ENCODE measurements around the gene CD58.

The CD58 gene

DNA sequence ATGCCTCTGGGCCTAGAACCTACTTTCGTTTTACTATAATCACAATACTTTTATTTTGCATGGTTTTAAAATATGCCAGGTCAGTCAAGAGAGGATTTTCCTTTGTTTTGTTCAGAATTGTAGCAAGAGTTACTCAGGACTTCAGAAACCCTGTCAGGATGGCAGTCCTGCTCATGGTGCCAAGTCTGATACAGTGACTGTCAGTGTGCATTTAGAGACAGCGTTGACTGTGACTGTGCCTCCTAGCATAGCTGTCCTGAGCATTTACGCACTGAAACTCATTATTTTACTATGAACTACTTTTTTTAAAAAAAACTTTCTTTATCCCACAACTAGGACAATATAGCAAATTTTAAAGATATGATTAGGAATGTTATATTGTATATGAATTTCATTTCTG, 23.2 kb upstream of the CD58 start:
- in situ Hi-C loops (cut with MboI; ENCODE audit: low sequenced_read_pairs): loop anchor here (25.0 kb wide), 2 partner anchors 457 to 468 kb away; partner anchors contain the start of gene TTF2

DNA sequence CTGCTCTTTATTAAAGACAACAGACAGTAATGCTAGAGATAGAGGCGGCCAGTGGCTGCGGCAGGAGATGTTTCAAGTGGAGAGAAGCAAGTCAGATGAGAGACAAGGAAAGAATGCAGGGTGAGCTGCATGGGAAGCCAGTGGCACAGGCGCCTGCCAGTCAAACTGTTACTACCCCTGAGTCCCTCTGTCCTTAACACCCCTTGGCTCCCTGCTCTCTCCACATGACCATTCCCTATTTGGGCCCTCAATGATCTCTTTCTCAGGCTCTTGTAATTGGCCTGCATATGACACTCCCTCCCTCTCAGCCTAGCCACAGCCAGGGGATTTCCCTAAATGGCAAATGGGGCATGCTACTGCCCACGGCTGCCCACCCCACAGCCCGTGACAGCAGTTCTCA, 22.6 kb upstream of the CD58 start:
- in situ Hi-C loops (cut with MboI; ENCODE audit: low sequenced_read_pairs): loop anchor here (25.0 kb wide), 2 partner anchors 456 to 469 kb away; partner anchors contain the start of gene TTF2

DNA sequence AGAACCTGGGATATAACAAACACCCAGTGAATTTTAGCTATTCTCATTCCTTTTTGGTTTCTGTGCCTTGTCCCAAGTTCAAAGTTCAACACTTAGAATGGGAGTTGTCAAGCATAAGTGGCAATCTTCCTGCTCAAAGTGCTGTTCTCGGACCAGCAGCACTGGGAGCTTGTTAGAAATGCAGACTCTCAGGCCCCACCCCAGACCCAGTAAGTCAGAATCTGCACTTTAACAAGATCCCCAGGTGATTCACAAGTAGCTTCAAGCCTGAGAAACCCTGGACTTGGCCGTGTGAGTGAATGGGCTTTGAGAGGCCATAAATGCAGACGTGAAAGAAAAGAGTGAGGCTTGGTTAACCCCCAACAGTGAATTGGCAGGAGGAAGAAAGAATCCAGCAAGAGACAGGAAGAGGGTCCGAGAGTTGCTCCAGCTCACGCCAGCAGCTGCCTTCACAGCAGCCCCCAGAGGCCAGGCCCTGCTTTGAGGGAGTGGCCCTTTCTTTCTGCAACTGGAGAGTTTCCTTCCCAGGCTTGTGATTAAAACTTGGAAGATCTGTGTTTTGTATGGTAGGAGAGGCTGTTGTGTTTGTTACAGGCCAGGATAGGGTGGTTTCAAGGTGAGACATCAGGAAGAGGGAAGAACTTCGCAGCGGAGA, 21.3 kb upstream of the CD58 start:
- in situ Hi-C loops (cut with MboI; ENCODE audit: low sequenced_read_pairs): loop anchor here (25.0 kb wide), 2 partner anchors 455 to 470 kb away; partner anchors contain the start of gene TTF2

DNA sequence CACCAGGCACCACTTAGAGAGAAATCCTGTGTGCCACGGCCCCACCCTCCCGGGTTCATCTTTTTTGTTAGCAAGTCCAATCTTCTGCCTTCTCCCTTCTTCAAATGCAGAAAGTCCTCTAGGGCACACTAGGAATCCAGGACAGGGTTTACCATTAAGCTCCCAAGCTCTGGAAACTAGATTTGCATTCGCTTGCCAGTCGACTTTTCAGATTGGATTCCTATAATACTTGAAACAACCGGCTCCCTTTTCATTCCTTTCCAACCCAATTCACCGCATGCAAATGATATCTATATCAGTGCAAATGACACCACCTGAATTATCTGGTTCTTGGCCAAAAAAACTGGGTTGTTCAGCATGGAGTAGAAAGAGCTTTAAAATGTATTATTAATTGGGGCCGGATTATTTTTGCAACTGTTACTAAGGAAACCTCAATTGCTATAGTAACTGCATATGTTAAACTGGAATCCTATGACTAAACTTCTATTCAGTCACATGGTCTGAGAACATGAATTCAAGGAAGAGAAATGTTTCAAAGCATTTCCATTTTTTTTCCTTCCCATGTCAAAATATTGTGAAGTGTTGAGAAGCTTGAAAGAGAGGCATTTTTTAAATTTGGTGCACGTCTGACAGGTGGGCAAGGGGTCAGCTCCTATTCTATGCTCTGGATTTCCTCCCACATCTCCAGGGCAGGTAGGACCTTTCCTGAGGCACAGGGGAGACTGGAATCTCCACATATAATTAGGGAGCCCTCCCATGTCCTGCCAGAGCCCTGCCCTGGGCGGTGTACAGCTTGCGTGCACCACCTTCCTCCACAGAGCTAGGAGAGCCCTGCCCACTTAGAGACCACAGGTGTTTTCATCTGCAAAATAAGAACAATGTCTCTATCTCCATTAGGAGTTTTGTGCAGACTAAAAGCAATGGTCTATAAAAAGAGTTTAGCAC, 20.5 kb upstream of the CD58 start:
- in situ Hi-C loops (cut with MboI; ENCODE audit: low sequenced_read_pairs): loop anchor here (25.0 kb wide), 2 partner anchors 454 to 471 kb away; partner anchors contain the start of gene TTF2

DNA sequence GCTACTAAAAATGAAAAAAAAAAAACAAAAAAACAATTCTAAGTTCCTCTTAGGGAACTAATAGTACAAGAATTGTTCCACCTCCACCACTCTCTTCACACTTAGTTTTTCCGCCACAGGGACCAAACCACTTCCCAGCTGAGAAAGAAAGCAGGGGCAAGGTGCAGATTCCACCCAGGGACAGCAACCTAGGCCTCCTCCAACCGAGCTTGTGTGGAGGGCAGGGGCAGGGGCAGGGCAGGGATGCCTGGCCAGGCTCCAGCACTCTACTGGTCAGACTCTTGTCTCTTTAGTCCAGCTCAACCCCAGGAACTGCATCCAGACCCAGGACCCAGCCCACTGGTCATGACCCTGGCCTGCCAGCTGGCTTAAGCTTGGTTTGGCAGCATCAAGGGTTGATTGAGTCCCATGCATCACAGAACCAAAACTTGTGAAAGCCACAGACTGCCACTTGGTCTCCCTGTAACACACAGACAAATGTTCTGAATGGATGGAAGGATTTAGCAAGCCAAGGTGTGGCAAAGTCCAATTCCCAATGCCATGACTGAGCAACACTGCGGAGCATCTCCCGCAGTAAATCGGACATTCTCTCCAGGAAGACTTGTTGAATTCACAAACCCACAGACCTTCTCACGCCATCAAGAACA, 19.7 kb upstream of the CD58 start:
- in situ Hi-C loops (cut with MboI; ENCODE audit: low sequenced_read_pairs): loop anchor here (25.0 kb wide), 2 partner anchors 453 to 472 kb away; partner anchors contain the start of gene TTF2

DNA sequence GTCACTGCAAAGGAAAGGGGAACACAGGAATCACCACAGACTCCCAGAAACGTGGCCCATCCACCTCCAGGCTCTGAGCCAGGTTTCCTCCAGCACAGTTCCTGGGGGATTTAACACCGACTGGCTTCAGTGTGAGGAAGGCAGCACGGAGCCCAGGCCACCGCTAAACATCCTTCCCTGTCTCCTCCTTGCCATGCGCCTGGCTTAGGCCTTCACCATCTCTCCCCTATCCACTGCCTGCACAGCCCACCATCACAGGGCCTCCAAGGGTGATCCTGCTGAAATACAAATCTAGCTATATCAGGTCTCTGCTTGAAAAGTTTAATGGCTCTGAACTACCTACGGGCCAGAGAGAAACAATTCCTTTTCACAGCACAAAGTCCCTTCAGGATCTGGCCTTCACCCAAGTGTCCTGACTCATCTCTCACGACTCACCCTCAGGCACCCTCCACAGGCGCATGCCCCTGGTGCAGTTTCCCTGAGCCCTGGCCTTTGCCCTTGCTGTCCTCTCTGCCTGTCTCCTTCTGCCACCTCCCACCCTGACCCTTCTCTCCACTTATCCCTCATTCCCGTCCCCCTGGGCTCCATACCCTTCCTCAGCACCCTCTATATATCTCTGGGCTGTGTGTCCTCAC, 18.4 kb upstream of the CD58 start:
- in situ Hi-C loops (cut with MboI; ENCODE audit: low sequenced_read_pairs): loop anchor here (25.0 kb wide), 2 partner anchors 452 to 473 kb away; partner anchors contain the start of gene TTF2

GRCh38 chr1:116587501-116588227, 16.8 kb upstream of the CD58 start:
- in situ Hi-C loops (cut with MboI; ENCODE audit: low sequenced_read_pairs): loop anchor here (25.0 kb wide), 2 partner anchors 450 to 475 kb away; partner anchors contain the start of gene TTF2

GRCh38 chr1:116586741-116587143, 15.9 kb upstream of the CD58 start:
- in situ Hi-C loops (cut with MboI; ENCODE audit: low sequenced_read_pairs): loop anchor here (25.0 kb wide), 2 partner anchors 449 to 476 kb away; partner anchors contain the start of gene TTF2

DNA sequence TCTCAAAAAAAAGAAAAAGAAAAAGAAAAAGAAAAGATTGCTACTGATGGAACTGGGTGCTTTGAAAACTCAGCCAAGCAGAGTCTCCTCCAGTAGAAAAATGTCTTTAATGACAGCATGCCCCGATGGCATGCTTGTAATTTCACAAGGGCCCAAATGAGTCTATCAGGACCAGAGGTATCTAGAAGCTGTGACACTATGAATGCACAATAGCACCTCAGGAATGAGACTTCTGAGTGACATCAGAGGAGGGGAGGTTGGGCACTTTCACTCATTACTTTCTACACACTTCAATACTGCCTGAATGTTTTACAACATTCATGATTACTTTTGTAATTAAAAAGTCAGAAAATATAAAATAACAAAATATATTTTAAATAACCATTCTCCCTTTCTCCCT, 15.1 kb upstream of the CD58 start:
- in situ Hi-C loops (cut with MboI; ENCODE audit: low sequenced_read_pairs): loop anchor here (25.0 kb wide), 2 partner anchors 449 to 476 kb away; partner anchors contain the start of gene TTF2

GRCh38 chr1:116581323-116581885, 10.6 kb upstream of the CD58 start:
- in situ Hi-C loops (cut with MboI; ENCODE audit: low sequenced_read_pairs): loop anchor here (25.0 kb wide), 2 partner anchors 444 to 481 kb away; partner anchors contain the start of gene TTF2

GRCh38 chr1:116580446-116581322, 9.9 kb upstream of the CD58 start:
- in situ Hi-C loops (cut with MboI; ENCODE audit: low sequenced_read_pairs): loop anchor here (25.0 kb wide), 2 partner anchors 443 to 482 kb away; partner anchors contain the start of gene TTF2

- in situ Hi-C loops (cut with MboI; ENCODE audit: low sequenced_read_pairs): loop anchor here (25.0 kb wide), 2 partner anchors 442 to 483 kb away; partner anchors contain the start of gene TTF2
Observed at GRCh38 chr1:116579259-116579875, 8.5 kb upstream of the CD58 start.

DNA sequence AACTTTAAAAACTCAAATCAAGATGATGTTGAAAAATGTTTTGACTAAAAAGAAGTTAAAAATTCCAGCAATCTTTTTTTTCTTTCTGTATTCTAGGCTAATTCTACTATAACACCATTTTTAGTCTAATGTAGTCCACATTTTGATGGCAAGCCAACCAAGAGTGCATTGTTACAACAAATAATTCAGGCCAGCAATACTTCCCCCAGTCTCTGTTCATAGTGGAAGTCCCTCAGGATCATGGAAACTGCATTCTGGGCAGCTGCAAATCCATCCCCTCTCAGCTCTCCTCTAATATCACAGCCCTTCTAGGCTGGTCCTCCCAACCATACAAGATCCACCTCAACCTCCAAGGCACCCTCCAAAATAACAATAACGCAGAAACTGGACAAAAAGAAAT, 7.8 kb upstream of the CD58 start:
- in situ Hi-C loops (cut with MboI; ENCODE audit: low sequenced_read_pairs): loop anchor here (25.0 kb wide), 2 partner anchors 441 to 484 kb away; partner anchors contain the start of gene TTF2

GRCh38 chr1:116577759-116578314, 7.0 kb upstream of the CD58 start:
- in situ Hi-C loops (cut with MboI; ENCODE audit: low sequenced_read_pairs): loop anchor here (25.0 kb wide), 2 partner anchors 441 to 484 kb away; partner anchors contain the start of gene TTF2

DNA sequence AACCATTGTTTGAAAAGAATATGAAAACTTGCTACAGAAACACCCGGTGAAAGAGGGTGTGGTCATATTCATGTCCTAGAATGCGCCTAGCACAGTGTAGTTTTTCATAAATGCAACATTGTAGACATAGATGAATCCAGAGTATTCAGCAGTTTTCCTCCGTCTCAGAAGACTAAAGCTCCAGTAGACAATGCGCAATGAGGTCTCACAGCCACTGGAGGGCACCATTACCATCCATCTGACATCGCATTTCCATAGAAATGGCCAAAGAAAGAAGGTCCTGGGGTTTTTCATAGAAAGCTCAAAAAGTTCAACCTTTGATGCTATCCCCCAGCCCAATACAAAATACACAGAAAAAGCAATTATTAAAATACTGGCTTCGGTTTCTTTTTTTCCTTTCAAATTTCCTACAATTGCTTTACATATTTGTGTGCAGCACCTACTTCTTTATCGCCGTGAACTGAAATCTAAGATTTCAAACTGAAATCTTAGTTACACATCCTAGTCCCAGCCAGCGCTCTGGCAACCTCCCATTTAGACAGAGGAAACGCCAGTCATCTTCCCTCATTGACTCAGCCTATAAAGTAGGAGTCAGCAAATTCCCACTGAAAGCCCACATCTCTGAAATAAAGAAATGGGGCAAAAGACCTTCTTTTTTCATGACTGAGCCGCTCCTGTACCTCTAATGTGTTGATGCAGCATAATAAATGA, 3.9 kb upstream of the CD58 start:
- in situ Hi-C loops (cut with MboI; ENCODE audit: low sequenced_read_pairs): loop anchor here (25.0 kb wide), 2 partner anchors 437 to 488 kb away; partner anchors contain the start of gene TTF2

- in situ Hi-C loops (cut with MboI; ENCODE audit: low sequenced_read_pairs): no loop called here
Observed at GRCh38 chr1:116573431-116574095, 2.7 kb upstream of the CD58 start.

All from HL-60/S4 treated with retinoic acid at 250 ng/mL for 4 days and 3 days (cell line).